Measurements from ENCODE around the gene RPL23. TPM values are rescaled to one million over a fixed set of nuclear protein-coding genes. Genes with fewer than 3 reads are reported as not detected.

The RPL23 gene
- total and polyA plus RNA-seq, 9 of the 15 experiments (the other 6 are each of a cell fraction or from before 2014, with no cell fraction given): 1,745 to 3,667 (median 3,096) TPM

DNA sequence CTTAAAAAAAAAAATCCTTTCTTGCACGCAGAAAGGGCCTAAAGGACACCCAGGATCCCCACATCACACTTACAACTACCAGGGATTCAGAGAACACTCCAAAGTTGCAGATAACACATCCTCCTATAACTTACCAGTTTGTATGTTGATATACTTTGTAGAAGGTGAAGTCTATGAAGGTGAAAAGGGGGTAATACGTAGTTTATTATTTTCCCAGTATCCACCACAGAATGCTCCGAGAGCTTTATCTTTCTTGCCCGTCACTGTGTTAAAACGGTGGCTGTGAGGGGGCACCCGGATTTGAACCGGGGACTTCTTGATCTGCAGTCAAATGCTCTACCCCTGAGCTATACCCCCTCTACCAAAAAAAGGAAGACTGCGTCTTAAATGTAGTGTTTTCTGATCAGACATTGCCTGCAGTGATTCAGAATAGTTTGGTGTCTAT is 7.9 kb upstream of the RPL23 start (continued):
- TF ChIP-seq ZNF512 (tag; IDR thresholded peaks at IDR 0.05) (no peak), MEF2A (IDR thresholded peaks at IDR 0.05; ENCODE audit: control insufficient read depth, low read depth, low read length) (no peak; the same call in 1 of the 2 replicates), ZNF232 (CRISPR knock-in tag; IDR thresholded peaks at IDR 0.05) (no peak), NFIC (IDR thresholded peaks at IDR 0.05) (peak; percentile 57), DIDO1 (tag; IDR thresholded peaks at IDR 0.05; ENCODE audit: low read depth) (no peak), HOXB6 (CRISPR knock-in tag; IDR thresholded peaks at IDR 0.05; ENCODE audit: borderline replicate concordance) (no peak), SP1 (CRISPR knock-in tag; IDR thresholded peaks at IDR 0.05) (peak; percentile 37; the same call in 1 of the 2 replicates), PCBP2 (IDR thresholded peaks at IDR 0.05; ENCODE audit: low read depth, low read length, poor library complexity, severe bottlenecking) (no peak), ELF2 (CRISPR knock-in tag; IDR thresholded peaks at IDR 0.05) (no peak), UBTF (IDR thresholded peaks at IDR 0.05; ENCODE audit: borderline replicate concordance in 1 of 2, low read depth in 2 of 2, low read length in 2 of 2) (no peak), POLR3G (IDR thresholded peaks at IDR 0.05; ENCODE audit: extremely low read depth, insufficient read length, insufficient replicate concordance) (no peak), ZBTB5 (IDR thresholded peaks at IDR 0.05) (0 out of 2 replicates have a peak, but pooled peaks have one; percentile 24), CREB3L1 (IDR thresholded peaks at IDR 0.05; ENCODE audit: borderline replicate concordance, low read depth) (0 out of 2 replicates have a peak, but pooled peaks have one; percentile 25), PTBP1 (IDR thresholded peaks at IDR 0.05; ENCODE audit: low read depth, low read length) (no peak), ZNF655 (CRISPR knock-in tag; IDR thresholded peaks at IDR 0.05) (no peak)
